ENCODE results near the gene ENTPD1. TPM values are rescaled to one million over a fixed set of nuclear protein-coding genes. Genes with fewer than 3 reads are reported as not detected.

ENTPD1 gene
- total and polyA plus RNA-seq, 10 of the 15 experiments (the other 5 are each of a cell fraction or from before 2014, with no cell fraction given): 110 to 413 (median 161) TPM

DNA sequence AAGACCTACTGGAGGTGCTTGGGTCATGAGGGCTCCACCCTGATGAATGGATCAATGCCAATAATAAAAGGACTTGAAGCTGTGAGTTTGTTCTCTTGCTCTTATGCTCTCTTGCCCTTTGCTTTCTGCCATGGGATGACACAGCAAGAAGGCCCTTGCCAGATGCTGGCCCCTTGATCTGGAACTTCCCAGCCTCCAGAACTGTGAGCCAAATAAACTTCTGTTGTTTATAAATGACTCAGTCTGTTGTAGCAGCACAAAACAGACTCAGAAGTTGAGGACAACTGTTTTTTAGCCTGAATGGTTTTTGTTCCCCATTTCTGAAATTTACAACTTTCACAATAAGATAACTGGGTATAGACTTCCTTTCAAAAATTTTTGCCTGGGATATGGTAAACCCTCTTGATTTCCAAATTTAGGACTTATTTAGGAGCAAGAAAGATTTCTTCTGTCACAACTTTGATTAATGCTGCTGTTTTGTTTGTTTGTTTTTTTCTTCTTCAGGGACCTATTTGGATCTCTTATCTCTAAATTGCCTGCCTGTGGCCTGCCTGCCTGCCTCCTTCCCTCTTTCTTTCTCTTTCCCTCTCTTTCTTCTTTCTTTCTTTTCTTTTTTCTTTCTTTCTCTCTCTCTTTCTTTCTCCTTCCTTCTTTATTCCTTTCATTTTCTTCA, 12.1 kb downstream of the ENTPD1 start (continued):
- TF ChIP-seq HSF1 (IDR thresholded peaks at IDR 0.05; ENCODE audit: low read depth, low read length): no peak
- TF ChIP-seq ZBTB33 (IDR thresholded peaks at IDR 0.05): no peak
- TF ChIP-seq PAX8 (IDR thresholded peaks at IDR 0.05): no peak
- no peak for TF ChIP-seq SRF (IDR thresholded peaks at IDR 0.05; ENCODE audit: low read depth in 2 of 2, low read length in 2 of 2)
- peak; percentile 53; the same call in 1 of the 2 replicates for TF ChIP-seq CHD2 (IDR thresholded peaks at IDR 0.05; ENCODE audit: borderline replicate concordance, low read depth, low read length)
- no peak for TF ChIP-seq ESRRA (IDR thresholded peaks at IDR 0.05; ENCODE audit: low read length)
- TF ChIP-seq TCF3 (IDR thresholded peaks at IDR 0.05; ENCODE audit: borderline replicate concordance, insufficient read depth, low read depth, low read length): peak; percentile 77; the same call in 1 of the 2 replicates
- peak; percentile 95 for TF ChIP-seq FOXM1 (IDR thresholded peaks at IDR 0.05; ENCODE audit: low read depth, low read length)
- peak; percentile 36; the same call in 1 of the 2 replicates for TF ChIP-seq SPI1 (IDR thresholded peaks at IDR 0.05; ENCODE audit: borderline replicate concordance, insufficient read depth, low read depth, low read length)
- TF ChIP-seq BRCA1 (IDR thresholded peaks at IDR 0.05; ENCODE audit: low read depth, low read length): no peak
- TF ChIP-seq ZNF217 (IDR thresholded peaks at IDR 0.05): peak; percentile 70; the same call in 1 of the 2 replicates
- peak; percentile 33 to 73; a peak in 3 of 4 replicates for TF ChIP-seq EP300 (IDR thresholded peaks at IDR 0.05; ENCODE audit: borderline replicate concordance in 1 of 2, control insufficient read depth in 1 of 2, low read depth in 2 of 2, low read length in 2 of 2)
- 0 out of 2 replicates have a peak, but pooled peaks have one; percentile 73 for TF ChIP-seq TCF12 (IDR thresholded peaks at IDR 0.05; ENCODE audit: low read depth, low read length)
- peak; percentile 53; the same call in 1 of the 2 replicates for TF ChIP-seq YY1 (IDR thresholded peaks at IDR 0.05; ENCODE audit: low read depth, low read length)
- TF ChIP-seq CHD4 (IDR thresholded peaks at IDR 0.05): 0 out of 2 replicates have a peak, but pooled peaks have one; percentile 43
- TF ChIP-seq CHD1 (IDR thresholded peaks at IDR 0.05; ENCODE audit: low read depth, low read length): no peak
- TF ChIP-seq CBX5 (IDR thresholded peaks at IDR 0.05; ENCODE audit: low read depth): peak; percentile 95; the same call in 1 of the 2 replicates
- no peak for TF ChIP-seq RCOR1 (conservative IDR thresholded peaks at IDR 0.05; ENCODE audit: low read depth, low read length)
- no peak for TF ChIP-seq ZNF384 (IDR thresholded peaks at IDR 0.05; ENCODE audit: borderline replicate concordance, low read depth, low read length)
- no peak; the same call in 1 of the 2 replicates for TF ChIP-seq BMI1 (IDR thresholded peaks at IDR 0.05; ENCODE audit: borderline replicate concordance)
- TF ChIP-seq RAD21 (IDR thresholded peaks at IDR 0.05; ENCODE audit: insufficient read depth, low read depth, low read length): peak; percentile 28; the same call in 1 of the 2 replicates
- TF ChIP-seq STAT3 (IDR thresholded peaks at IDR 0.05; ENCODE audit: low read depth, low read length): no peak
- TF ChIP-seq BHLHE40 (IDR thresholded peaks at IDR 0.05; ENCODE audit: borderline replicate concordance in 1 of 2, low read depth in 2 of 2, low read length in 1 of 2): 0 out of 4 replicates have a peak, but pooled peaks of 1 of the 2 experiments have one; percentile 20
- TF ChIP-seq USF2 (IDR thresholded peaks at IDR 0.05; ENCODE audit: borderline replicate concordance, low read depth, low read length): no peak
- TF ChIP-seq HDGF (IDR thresholded peaks at IDR 0.05): peak; percentile 86
- TF ChIP-seq MTA2 (IDR thresholded peaks at IDR 0.05; ENCODE audit: low read depth): peak; percentile 72
- peak; percentile 44; the same call in 1 of the 2 replicates for TF ChIP-seq PAX5 (IDR thresholded peaks at IDR 0.05; ENCODE audit: borderline replicate concordance, low read depth, low read length)
